NCI-H2227 (cell line): Measurements from ENCODE around the gene GNAT1.
A peak's percentile ranks its signal among the peaks of the same experiment; 100 is the strongest.

Experiments
- DNase-seq: peaks from one replicate; lab custom pipeline; 2025; ENCODE audit not compliant: unreplicated experiment; lab: John Stamatoyannopoulos, UW

Gene GNAT1

GRCh38 chr3:50174947-50175524 is 16.4 kb upstream of the GNAT1 start:
- no peak for DNase-seq

- no peak for DNase-seq
Measured at GRCh38 chr3:50177346-50177745, 14.1 kb upstream of the GNAT1 start.

- DNase-seq, result no peak
Measured at GRCh38 chr3:50179710-50180109, 11.7 kb upstream of the GNAT1 start.

GRCh38 chr3:50181985-50182384 is 9.4 kb upstream of the GNAT1 start:
- DNase-seq, result no peak

GRCh38 chr3:50182533-50183099 is 8.8 kb upstream of the GNAT1 start:
- no peak for DNase-seq

GRCh38 chr3:50183755-50184154 is 7.7 kb upstream of the GNAT1 start:
- DNase-seq, result no peak

GRCh38 chr3:50184242-50184978 is 7.0 kb upstream of the GNAT1 start:
- no peak for DNase-seq

GRCh38 chr3:50185230-50185629 is 6.2 kb upstream of the GNAT1 start:
- DNase-seq, result no peak

- no peak for DNase-seq
Measured at GRCh38 chr3:50186096-50186495, 5.3 kb upstream of the GNAT1 start.

- no peak for DNase-seq
Measured at GRCh38 chr3:50187750-50188149, 3.7 kb upstream of the GNAT1 start.

GRCh38 chr3:50189274-50189673 is 2.1 kb upstream of the GNAT1 start:
- peak; percentile 73 for DNase-seq

GRCh38 chr3:50189989-50190388 is 1.4 kb upstream of the GNAT1 start:
- no peak for DNase-seq

- no peak for DNase-seq
Measured at GRCh38 chr3:50192124-50192523, 714 bp downstream of the GNAT1 start.

- peak; percentile 69 for DNase-seq
Measured at GRCh38 chr3:50192689-50193141, 1.3 kb downstream of the GNAT1 start.

- no peak for DNase-seq
Measured at GRCh38 chr3:50193286-50193685, 1.9 kb downstream of the GNAT1 start.

GRCh38 chr3:50193746-50194127 is 2.3 kb downstream of the GNAT1 start:
- DNase-seq, result no peak

GRCh38 chr3:50194128-50194902 is 2.9 kb downstream of the GNAT1 start:
- no peak for DNase-seq

GRCh38 chr3:50194903-50195500 is 3.6 kb downstream of the GNAT1 start:
- no peak for DNase-seq

- DNase-seq, result no peak
Measured at GRCh38 chr3:50195501-50196252, 4.3 kb downstream of the GNAT1 start.

- no peak for DNase-seq
Measured at GRCh38 chr3:50196253-50196801, 4.9 kb downstream of the GNAT1 start.
